HG03045 (cell line): ENCODE data around the gene GTPBP4.

Source experiments
- ATAC-seq: cut with Tn5 transposase; IDR thresholded peaks from one replicate; pipeline ENCODE4 v1.9.1; 2021; ENCODE audit warnings: mild to moderate bottlenecking, moderate library complexity; ENCODE audit not compliant: unreplicated experiment

GTPBP4 gene

DNA sequence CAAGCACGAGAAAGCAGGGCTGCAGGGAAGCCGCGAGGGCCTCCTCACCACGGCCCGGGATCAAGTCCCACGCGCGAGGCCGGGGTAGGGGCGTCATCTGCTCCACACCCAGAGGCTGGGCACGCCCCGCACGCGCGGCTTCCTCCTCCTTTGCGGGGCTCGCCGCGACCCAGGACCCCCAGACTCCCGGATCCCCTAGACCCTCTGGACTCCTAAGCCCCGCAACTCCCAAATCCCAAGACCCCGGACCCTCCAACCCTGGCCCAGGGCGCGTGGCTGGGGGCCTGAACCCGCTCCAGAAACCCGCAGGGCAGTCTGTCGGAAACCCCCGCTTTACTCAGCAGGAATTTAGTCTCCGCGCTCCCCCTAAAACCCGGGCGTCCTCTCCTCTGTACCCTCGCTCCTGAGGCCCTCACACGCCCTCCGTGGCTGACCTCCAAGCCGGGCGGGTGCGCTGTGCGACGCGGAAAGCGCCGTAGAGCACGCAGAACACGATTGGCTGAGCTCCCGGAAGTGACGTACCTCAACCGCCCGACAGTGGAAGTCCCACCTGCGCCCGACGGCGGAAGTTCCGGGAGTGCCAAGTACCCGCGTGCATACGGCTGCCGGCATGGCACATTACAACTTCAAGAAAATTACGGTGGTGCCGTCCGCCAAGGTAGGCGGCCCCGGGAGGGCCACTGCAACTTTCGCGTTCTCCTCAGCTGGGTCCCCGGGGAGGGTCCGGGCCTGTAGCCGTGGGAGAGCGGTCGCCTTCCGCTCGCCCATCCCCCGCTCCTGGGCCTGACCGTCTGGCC, at the start of gene GTPBP4:
Gene GTPBP4 (plus strand): TSS at position 565 of the 797 bp plus-strand sequence. CDS start 46 bp downstream, at position 611.
- peak; percentile 97 for ATAC-seq

DNA sequence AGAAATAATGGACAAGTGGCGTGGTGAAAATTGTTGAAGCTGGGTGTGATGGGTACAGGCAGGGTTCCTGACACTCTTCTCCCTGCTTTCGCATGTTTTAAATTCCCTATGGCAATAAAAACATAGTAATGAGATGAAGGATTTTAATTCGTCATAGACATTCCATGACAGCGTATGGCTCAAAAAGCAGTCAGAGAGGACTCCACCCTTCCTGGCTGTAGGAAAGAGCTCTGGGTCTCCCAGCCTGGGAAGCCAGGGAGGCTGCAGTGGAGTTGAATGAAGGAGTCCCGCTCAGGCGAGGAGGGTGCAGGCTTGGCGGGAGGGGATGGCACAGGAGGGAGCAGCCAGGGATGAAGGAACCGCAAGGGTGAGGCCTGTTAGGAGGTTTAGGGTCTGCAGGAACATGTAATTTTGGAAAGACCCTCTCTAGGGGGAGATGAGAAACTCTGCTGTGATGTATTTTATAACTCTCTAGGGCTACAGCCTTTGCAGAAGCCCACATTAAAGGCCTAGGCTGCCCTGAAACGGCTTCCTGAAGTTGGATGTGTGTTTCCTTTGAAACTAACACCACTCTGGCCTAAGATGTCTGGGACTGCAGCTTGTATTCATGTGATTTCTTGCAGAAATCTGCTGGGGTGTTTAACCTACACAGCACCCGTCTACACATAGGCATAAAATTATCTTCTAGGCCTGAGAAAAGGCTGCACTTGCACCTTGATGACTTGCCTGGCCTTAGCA, 49.1 kb upstream of the GTPBP4 start:
- no peak for ATAC-seq

DNA sequence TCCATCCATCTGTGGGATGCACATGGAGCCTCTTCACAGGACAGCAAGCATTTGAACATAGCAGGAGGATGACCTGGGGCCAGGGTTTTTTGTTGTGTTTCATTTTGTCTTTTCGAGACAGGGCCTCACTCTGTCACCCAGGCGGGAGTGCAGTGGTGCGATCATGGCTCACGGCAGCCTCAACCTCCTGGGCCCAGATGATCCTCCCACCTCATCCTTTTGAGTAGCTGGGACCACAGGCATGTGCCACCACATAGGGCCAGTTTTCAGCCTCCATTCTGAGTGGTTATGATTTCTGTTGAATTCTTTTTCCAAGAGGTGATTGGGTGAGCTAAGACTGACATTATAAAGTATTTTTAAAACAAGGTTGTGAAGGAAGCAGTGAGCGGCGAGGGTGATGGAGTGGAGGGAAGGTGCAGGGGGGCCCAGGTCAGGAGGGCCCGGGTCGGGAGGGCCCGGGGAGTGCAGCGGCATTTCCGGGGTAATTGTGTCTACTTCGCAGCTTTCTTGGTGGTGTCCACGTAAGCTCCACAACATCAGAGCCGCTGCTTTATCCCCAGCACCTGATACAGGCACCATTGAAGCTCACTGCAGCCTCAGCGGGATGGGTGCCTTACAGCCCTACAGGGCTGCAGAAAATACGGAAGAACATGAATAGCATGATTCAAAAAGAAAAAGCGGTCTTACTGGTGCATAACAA, 44.8 kb upstream of the GTPBP4 start:
- ATAC-seq, result no peak

DNA sequence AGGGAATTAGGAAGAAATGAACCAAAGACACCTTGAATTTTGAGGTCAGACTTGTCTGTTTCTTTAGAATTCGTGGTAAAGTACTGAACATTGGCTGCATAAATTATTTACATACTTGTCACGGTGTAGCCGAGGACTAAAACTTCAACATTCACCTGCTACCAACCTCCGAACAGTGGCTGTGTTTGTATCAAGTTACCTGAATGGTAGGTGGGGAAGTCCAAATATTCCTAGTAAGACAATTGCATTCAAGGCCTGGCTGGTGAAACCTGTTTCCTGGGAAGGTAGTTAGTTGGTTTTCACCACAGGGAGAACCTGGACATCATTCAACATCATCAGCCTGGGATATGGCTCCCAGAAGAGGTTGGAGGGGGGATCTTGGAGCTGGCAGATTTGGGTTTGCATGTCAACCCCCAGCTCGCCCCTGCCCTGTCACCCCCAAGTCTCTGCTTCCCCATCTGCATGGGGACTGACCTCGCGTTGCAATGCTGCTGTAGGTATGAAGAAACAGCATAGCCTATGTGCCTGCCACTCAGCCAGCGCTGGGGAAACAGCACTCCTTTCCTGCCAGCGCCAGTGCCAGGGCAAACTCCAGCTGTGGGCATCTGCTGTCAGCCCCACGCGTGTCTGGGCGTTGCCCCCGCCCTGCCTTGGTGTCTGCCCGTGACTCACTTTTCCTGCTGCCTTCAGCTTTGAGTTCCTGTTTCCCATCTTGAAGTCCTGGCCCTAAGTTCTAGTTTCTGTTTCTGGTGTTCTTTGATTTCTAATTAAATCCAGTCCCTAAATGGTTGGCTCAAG, 44.0 kb upstream of the GTPBP4 start:
- ATAC-seq, result no peak

DNA sequence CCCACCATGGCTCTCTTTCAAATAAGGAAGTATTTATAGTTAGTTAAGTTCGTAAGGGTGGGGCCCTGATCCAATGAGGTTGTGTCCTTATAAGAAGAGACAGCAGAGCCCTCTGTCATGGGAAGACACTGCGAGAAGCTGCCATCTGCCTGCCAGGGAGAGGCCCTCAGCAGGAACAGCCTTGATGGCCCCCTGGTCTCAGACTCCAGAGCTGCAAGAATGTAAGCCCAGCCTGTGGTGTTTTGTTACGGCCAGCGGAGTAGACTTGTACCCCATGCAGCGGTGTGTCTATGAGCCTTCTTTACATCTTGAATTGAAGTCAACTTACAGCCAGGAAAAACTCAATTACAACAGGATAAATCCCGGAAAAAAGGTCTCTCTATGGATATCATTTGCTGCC, 42.5 kb upstream of the GTPBP4 start:
- ATAC-seq, result no peak

DNA sequence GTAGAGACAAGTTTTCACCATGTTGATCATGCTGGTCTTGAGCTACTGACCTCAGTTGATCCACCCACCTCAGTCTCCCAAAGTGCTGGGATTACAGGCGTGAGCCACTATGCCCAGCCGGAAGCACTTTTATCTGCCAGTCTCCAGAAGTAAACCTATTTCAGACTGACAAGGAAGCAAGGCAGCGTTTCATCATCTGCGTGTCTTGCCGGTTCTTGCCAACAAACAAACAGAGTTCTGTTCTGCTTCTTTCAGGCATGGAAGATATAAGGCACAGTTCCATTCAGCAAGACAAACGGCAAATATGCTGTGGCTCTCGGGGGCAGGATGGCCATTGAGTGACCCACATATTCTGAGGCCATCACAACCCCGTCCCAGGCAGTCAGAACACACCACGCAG, 41.2 kb upstream of the GTPBP4 start:
- no peak for ATAC-seq

DNA sequence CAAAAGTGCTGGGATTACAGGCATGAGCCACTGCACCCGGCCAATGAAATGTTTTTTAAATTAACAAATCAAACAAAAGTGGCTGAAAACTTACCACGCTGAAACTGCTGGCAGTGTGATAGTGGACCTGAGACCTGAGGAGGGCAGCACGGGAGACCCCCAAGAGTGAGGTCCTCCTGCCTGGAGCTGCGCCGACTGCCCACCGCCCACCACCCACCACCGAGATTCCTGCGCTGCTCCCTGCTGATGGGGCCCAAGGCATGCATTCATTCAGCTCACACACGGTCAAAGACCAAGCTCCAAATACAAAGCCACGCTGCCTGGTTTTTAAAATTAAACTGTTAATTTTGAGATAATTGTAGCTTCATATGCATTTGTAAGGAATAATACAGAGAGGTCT, 40.4 kb upstream of the GTPBP4 start:
- ATAC-seq, result no peak

DNA sequence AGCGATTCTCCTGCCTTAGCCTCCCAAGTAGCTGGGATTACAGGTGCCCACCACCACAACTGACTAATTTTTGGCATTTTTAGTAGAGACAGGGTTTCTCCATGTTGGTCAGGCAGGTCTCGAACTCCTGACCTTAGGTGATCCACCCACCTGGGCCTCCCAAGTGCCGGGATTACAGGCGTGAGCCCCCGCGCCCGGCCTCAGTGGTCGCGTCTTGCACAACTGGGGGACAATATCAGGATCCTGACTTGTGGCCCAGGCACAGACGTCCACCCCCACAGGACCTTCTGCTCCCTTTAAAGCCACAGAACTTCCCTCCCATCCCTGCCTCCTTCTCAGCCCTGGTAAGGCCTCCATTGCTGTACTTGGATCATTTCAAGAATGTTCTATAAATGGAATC, 39.9 kb upstream of the GTPBP4 start:
- no peak for ATAC-seq

DNA sequence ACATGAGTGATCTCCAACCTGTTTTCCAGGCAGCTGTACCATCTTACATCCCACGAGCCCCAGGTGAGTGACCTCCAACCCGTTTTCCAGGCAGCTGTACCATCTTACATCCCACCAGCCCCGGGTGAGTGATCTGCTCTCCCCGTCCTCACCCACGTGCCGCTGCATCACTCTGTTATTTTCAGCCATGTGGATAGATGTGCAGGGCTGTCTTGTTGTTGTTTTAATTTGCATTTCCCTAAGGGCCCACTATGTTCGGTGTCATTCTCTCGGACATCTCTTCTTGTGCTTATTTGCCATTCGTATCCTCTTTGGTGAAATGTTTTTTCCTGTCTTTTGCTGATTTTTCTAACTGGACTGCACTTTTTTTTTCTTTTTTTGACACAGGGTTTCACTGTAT, 38.8 kb upstream of the GTPBP4 start:
- no peak for ATAC-seq

DNA sequence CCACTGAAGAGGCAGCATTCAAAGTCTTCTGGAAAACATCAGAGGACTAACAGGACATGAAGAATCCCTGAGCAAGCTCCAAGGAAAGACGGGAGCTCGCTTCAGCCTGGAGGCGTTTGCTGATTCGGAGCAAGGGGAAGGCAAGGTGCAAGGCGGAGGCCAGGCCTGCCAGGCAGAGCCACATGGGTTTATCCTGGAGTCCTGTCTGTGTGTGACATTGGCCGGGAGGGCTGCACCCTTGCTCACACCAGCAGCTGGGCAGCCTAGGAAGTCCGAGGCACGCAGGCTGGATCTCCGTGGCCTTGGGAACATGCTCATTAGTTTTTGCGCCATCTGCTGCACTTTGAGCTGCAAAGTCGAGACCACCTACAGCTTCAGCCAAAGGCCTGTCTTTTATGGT, 34.4 kb upstream of the GTPBP4 start:
- no peak for ATAC-seq

DNA sequence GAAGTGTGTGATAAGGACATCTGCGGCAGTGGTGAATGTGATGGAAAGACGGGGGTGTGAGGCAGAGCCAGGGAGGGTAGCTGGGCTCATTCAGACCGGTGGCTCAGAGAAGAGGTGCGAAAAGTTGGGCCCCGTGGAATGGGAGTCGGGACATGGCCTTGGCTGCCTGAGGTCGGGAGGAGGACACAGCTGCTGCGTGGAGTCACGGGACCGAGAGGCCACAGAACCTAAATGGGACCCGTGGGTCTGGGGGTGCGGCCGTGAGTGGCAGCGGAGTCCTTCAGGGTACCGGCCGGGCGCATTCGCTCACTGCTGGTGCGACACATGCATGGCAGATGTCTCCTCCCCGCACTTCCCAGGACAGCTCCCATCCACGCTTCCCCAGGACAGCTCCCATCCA, 33.8 kb upstream of the GTPBP4 start:
- no peak for ATAC-seq

DNA sequence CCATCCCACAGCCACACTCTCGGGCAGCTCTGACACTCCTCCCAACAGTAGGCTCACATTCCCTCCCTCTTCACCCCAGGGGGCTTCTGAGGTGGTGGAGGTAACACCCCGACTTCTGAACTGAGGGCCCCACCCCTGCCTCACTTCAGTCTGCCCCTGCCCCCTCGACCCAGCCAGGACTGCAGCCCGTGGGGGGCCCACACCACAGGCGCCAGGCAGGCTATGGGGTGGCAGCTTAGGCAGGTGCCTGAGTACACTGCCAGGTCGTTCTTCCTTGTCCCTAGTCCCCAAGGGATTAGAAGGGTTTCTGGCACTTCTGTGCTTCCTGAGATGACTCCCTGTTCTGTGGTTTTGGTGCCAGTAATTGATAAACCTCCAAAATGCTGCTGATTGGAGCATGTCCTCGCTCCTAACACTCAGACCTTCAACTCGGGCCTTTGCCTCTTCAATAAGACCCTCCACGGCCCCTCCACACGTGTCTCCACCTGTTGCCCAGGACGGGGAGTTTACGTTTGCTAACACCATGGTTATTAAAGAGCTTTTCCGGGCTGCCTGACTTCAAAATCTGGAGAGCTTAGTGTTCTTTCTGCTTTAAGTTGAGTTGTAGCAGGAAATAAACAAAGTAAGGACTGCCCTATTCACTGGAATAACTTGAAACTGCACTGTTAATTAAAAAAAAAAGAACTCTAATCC, 33.0 kb upstream of the GTPBP4 start:
- ATAC-seq, result no peak

DNA sequence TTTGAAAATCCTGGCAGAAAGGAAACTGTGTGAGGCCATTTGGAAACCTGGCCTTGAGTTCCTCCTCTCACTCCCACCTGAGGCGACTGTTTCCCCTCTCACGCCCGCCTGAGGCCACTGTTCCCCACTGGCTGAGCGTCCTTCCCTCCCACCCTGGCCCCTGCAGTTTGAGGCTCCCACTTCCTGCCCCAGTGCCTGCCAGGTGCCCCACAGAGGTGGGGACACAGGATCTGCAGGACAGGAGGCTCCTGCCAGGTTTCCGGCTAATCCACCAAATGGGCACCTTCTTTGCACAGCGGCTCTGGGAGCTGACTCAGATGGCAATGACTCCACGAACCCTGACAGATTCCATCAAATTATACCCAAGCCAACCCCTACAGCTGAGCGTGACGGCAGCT, 32.4 kb upstream of the GTPBP4 start:
- no peak for ATAC-seq

DNA sequence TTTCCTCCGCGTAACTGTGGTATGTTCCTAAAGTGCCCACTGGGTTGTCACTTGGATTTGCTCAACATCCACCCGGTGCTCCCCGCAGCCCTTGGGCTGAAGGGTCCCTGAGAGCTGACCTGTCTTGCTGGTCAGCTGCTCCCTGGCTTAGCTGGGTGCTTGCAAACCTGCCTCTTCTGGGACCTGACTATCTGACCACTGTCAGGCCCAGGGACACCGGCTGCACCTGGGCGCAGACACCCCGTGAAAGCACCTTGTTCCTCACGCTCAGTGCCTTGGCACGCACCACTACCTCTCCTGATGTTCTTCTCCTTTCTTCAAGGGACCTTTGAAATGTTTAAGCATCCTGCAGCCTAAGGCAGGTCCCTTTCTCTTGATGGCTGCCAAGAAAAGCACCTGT, 30.1 kb upstream of the GTPBP4 start:
- ATAC-seq, result no peak

DNA sequence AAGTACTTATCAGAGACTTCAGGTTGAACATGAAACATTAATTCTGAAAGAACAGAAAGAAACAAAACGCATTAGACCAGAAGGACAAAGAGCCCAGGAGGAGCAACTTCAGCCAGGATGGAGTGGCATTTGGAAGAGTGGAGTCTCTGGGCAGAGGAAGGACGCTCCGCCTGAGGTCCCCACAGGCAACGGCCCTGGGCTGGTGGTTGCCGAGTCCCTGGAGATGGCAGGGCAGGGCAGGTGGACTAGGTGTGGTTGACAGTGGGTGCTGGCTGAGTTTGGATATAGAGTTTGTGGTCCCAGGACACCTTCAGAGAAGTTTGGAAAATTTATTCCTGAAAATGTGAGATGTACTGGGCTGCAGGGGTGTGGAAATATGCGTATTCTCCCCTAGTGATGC, 29.4 kb upstream of the GTPBP4 start:
- ATAC-seq, result no peak

DNA sequence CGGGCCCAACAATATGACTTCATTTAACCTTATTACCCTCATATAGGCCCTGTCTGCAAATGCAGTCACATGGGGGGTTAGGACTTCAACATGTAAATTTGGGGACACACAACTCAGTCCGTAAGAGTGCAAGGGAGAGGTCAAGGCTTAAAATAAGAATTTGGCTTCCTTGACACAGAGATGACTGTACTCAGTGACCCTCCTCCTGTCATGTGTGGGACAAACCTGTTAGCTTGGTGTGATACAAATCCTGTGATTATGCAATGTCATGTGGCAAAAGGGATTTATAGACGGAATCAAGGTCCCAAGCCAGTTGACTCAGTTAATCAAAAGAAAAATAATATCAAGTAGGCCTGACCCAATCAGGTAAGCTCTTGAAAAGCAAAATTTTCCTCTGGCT, 25.9 kb upstream of the GTPBP4 start:
- ATAC-seq, result no peak

DNA sequence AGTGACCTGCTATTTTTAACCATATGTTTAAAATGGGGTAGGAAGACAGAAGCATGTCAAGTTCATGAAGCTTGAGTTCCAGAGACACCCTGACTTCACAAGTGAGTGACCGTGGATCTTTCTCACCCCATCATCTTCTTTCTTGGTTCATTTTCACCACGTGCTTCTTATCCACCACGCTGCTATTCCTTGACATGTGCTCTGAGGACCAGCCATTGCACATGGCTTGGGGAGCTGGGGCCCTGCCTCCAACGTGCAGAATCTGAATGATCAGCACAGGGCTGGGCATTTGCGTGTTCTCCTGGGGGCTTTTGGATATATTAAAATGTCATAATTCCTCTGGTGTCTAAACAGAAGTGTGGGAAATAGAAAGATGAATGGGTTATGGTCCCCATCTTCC, 25.0 kb upstream of the GTPBP4 start:
- no peak for ATAC-seq

DNA sequence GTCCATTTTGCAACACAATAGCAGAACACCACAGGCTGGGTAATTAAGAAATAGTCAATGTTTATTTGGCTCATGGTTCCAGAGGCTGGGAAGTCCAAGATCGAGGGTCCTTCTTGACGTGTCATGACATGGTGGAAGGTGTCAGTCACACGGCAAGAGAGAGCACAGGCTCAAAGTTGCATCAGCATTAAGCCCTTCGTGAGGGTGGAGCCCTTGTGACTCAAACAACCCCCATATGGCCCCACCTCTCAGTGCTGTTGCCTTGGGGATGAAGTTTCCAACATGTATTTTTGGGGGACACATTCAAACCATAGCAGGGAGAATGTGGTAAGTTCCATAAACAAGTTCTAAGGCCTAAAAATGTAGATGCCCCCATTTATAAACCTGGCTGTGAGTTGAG, 24.6 kb upstream of the GTPBP4 start:
- ATAC-seq, result no peak

DNA sequence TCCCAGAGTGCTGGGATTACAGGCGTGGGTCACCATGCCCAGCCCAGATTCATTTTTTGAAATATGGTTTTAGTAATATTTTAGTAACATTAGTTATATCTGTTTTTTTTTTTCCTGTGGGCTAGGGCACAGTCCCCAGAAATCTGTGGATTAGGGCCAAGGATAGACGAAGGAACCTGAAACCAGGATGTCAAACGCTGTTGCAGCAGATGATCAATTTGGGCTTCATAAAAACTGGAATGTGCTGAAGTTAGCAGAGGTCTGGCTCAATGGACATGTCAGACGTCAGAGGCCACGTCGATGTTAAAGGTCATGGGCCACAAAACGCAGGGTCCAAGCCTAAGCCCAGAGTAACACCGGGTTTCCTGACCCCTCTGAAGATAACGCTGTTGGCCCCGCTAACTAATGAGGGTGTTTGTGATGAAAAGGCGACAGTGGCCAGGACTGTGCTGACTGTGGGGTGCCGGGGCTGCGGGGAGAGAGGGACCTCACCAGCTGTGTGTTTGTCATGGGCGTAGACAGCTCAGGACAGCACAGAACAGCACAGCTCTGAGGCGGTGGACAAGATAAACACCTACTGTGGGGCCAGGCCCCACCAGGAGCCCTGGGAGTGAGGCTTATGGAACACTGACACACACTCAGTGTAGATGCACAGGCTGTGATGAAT, 23.8 kb upstream of the GTPBP4 start:
- ATAC-seq, result no peak

DNA sequence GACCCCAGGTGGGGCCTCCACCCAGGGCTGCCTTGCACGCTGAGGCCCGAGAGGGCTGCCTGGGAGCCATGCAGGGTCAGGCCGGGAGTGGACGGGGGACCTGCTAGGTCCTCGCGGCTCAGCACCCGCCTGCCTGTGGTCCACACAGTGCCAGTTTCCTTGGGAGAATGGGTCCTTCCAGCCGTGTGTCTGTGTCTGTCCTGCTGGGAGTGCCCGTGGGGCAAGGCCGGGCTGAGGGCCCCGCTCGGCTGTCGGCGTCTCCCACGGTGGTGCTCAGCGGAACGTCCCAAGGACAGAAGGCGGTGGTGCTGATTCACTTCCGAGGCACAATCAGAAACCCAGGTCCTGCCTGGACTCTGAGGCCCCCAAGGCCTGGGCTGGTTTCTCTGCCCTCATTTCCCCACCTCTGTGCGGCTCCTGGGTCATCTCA, 23.2 kb upstream of the GTPBP4 start:
- no peak for ATAC-seq
